Activated CD8-positive, alpha-beta memory T cell treated with anti-CD3 and anti-CD28 coated beads for 48 hours (primary cell): ENCODE data around the gene CDKN3.
"Not testable (repeated sequence)": the region's sequence is repeated elsewhere in the genome, so short reads cannot be mapped to it uniquely, and the experiment has no call there.

ENCODE experiments used
- DNase-seq, 3 experiments: peaks; one replicate each; pipeline ENCODE4 v3.0.0-alpha.2; 2020; ENCODE audit warnings: low read depth in 2 of 3, low spot score in 2 of 3

The CDKN3 gene

GRCh38 chr14:54370323-54371198, 26.2 kb upstream of the CDKN3 start:
- DNase-seq, result no peak

GRCh38 chr14:54374117-54374884, 22.5 kb upstream of the CDKN3 start:
- no peak for DNase-seq

GRCh38 chr14:54377501-54377900, 19.3 kb upstream of the CDKN3 start:
- DNase-seq, result no peak

GRCh38 chr14:54378893-54379292, 17.9 kb upstream of the CDKN3 start:
- not testable (repeated sequence) for DNase-seq

- not testable (repeated sequence) for DNase-seq
Observed at GRCh38 chr14:54380558-54380957, 16.2 kb upstream of the CDKN3 start.

GRCh38 chr14:54381821-54382220, 15.0 kb upstream of the CDKN3 start:
- DNase-seq, result no peak

- no peak for DNase-seq
Observed at GRCh38 chr14:54383835-54384234, 13.0 kb upstream of the CDKN3 start.

GRCh38 chr14:54385556-54385955, 11.3 kb upstream of the CDKN3 start:
- no peak for DNase-seq

- DNase-seq, result no peak
Observed at GRCh38 chr14:54387328-54387727, 9.5 kb upstream of the CDKN3 start.

- DNase-seq, result no peak
Observed at GRCh38 chr14:54392131-54392859, 4.5 kb upstream of the CDKN3 start.

- not testable (repeated sequence) for DNase-seq
Observed at GRCh38 chr14:54392986-54393884, 3.6 kb upstream of the CDKN3 start.

GRCh38 chr14:54394596-54394995, 2.2 kb upstream of the CDKN3 start:
- no peak for DNase-seq

GRCh38 chr14:54395284-54395683, 1.5 kb upstream of the CDKN3 start:
- DNase-seq, result no peak

GRCh38 chr14:54395716-54396115, 1.1 kb upstream of the CDKN3 start:
- DNase-seq, result no peak

GRCh38 chr14:54396183-54396492, 669 bp upstream of the CDKN3 start:
- no peak for DNase-seq

- DNase-seq, result no peak
Observed at GRCh38 chr14:54399560-54399959, 2.8 kb downstream of the CDKN3 start.

GRCh38 chr14:54403401-54404005, 6.7 kb downstream of the CDKN3 start:
- not testable (repeated sequence) for DNase-seq

- no peak for DNase-seq
Observed at GRCh38 chr14:54410215-54410614, 13.4 kb downstream of the CDKN3 start.

GRCh38 chr14:54411371-54411770, 14.6 kb downstream of the CDKN3 start:
- DNase-seq, result no peak

GRCh38 chr14:54420478-54421142, 23.8 kb downstream of the CDKN3 start:
- no peak for DNase-seq
